Measurements from ENCODE around the gene SLC22A4. TPM values are rescaled to one million over a fixed set of nuclear protein-coding genes. Genes with fewer than 3 reads are reported as not detected.
A peak's percentile ranks its signal among the peaks of the same experiment; 100 is the strongest.

Gene SLC22A4
- polyA plus RNA-seq, 1 experiment: 19.3 TPM

- H3K4me3 ChIP-seq (ENCODE audit: low read depth, low read length): no peak overlapping the region
- TF ChIP-seq, protein P1, sequence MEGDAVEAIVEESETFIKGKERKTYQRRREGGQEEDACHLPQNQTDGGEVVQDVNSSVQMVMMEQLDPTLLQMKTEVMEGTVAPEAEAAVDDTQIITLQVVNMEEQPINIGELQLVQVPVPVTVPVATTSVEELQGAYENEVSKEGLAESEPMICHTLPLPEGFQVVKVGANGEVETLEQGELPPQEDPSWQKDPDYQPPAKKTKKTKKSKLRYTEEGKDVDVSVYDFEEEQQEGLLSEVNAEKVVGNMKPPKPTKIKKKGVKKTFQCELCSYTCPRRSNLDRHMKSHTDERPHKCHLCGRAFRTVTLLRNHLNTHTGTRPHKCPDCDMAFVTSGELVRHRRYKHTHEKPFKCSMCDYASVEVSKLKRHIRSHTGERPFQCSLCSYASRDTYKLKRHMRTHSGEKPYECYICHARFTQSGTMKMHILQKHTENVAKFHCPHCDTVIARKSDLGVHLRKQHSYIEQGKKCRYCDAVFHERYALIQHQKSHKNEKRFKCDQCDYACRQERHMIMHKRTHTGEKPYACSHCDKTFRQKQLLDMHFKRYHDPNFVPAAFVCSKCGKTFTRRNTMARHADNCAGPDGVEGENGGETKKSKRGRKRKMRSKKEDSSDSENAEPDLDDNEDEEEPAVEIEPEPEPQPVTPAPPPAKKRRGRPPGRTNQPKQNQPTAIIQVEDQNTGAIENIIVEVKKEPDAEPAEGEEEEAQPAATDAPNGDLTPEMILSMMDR (IDR thresholded peaks at IDR 0.05; ENCODE audit: insufficient read depth, low read depth, low read length): 0 out of 2 replicates have a peak, but pooled peaks have one; percentile 6
- H3K36me3 ChIP-seq (ENCODE audit: control insufficient read depth, insufficient read depth, low read length): peaks cover 7% of the 10 kb centered on the region
- POLR2A ChIA-PET: interaction anchor here (0.7 kb wide), 3 partner anchors 110 to 139 kb away, joined by 3 to 15 read pairs (median 4); no protein-coding TSS in a partner anchor
- peak; percentile 99 for DNase-seq (ENCODE audit: low read depth)
- CTCF ChIA-PET: interaction anchor here (0.6 to 13.0 kb wide), 18 partner anchors 13 to 499 kb away, joined by 3 to 255 read pairs (median 5); partner anchors contain the start of genes IRF1 and SHROOM1
- H3K27me3 ChIP-seq (ENCODE audit: control insufficient read depth, insufficient read depth, low read length): no peaks in the 10 kb centered on the region
Observed at GRCh38 chr5:132387640-132388117, 93.5 kb downstream of the SLC22A4 start.

DNA sequence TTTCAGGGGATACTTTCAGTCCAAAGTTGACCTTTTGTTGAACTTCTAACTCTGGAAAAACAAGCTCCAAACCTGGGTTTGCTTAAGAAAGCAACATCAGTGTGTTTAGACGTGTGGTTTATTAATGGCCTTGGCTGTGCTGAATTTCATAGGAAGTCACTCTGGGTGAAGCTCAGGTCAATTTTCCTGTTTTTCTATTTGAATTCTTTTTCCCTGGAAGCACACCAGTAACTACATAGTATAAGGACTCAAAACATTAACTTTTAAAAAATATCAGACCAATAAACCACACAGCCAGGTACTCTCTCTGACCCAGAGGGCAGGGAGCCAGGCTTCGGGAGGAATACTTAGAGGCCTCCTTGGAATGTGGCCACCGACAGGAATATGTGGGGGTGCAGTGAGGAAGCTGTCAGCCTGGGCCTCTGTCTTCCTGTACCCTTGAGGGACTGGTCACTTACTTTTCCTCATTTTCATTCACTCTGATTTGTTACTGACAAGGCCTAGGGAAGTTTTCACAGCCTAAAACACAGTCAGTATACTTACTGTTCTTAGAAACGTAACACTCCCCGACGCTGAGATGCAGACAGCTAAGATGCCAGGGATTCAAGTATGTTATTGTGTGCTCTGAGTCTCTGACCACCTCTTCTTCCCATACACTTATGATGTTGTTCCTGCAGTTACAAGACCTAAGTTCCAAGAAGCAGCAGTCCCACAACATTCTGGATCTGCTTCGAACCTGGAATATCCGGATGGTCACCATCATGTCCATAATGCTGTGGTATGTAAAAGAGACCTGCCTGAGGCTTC lies 94.3 kb downstream of the SLC22A4 start:
- CTCF ChIA-PET: interaction anchor here (0.6 to 13.0 kb wide), 17 partner anchors 14 to 498 kb away, joined by 3 to 255 read pairs (median 6); partner anchors contain the start of genes IRF1 and SHROOM1
- TF ChIP-seq, protein P1 (IDR thresholded peaks at IDR 0.05; ENCODE audit: insufficient read depth, low read depth, low read length): no peak
- H3K4me3 ChIP-seq (ENCODE audit: low read depth, low read length): no peak overlapping the region
- POLR2A ChIA-PET: interaction anchor here (0.6 to 1.0 kb wide), 5 partner anchors 107 to 260 kb away, joined by 3 to 15 read pairs (median 3); no protein-coding TSS in a partner anchor
- no peak for DNase-seq (ENCODE audit: low read depth)
- no peaks in the 10 kb centered on the region for H3K27me3 ChIP-seq (ENCODE audit: control insufficient read depth, insufficient read depth, low read length)
- H3K36me3 ChIP-seq (ENCODE audit: control insufficient read depth, insufficient read depth, low read length): peaks cover 7% of the 10 kb centered on the region

DNA sequence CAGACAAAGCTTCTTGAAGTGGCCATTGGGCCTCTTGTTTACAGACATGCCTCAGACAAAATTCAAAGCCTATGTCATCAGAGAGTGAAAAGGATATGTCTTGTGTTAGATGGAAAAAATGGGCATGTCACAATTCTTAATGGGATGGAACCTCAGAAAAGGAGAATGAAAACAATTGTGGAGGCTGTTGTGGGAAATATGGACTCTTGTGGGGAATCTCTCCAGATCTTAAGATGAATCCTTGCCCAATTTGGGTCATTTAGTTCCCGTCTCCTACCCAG lies 94.8 kb downstream of the SLC22A4 start:
- H3K36me3 ChIP-seq (ENCODE audit: control insufficient read depth, insufficient read depth, low read length): peaks cover 8% of the 10 kb centered on the region
- TF ChIP-seq, protein P1 (IDR thresholded peaks at IDR 0.05; ENCODE audit: insufficient read depth, low read depth, low read length): no peak
- ChIA-PET POLR2A (interaction anchor here (1.0 kb wide), 1 partner anchor 107 kb away, joined by 3 read pairs; no protein-coding TSS in a partner anchor), CTCF (interaction anchor here (1.1 to 13.0 kb wide), 7 partner anchors 22 to 431 kb away, joined by 3 to 255 read pairs (median 9); partner anchors contain the start of gene IRF1)
- no peaks in the 10 kb centered on the region for H3K27me3 ChIP-seq (ENCODE audit: control insufficient read depth, insufficient read depth, low read length)
- H3K4me3 ChIP-seq (ENCODE audit: low read depth, low read length): no peak overlapping the region
- no peak for DNase-seq (ENCODE audit: low read depth)

DNA sequence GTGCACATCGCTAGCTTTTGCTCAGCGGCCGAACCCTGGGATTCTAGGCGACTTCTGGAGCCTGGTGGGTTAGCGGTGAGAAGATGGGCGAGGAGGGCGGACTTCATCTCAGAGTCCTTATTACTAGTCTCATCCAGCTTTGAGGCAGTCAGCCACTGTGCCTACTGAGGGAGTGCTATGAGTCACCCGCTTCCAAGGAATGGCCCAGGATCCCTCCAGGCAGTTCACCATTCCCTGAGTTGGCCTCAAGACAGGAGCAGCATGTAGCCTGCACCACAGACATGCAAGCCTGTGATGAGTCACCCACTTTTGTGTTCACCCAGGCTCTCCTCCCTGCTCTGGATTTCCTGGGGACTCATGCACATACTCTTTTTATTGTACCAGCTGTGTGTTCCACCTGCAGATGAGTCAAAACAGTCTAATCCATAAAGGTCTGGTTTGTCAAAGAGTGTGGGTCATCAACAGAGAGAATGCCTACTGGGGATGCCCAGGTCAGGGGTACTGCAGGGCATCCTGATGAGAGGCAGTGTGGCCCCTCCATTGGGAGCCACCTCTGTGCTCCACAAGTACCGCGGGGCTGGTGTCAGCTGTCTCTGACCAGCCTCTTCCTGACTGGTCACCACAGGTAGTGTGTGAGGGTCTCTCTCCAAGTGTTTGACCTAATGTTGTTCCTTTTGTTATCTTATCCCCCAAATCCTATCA lies 95.5 kb downstream of the SLC22A4 start:
- peak; percentile 99 for DNase-seq (ENCODE audit: low read depth)
- Histone ChIP-seq H3K36me3 (ENCODE audit: control insufficient read depth, insufficient read depth, low read length) (peaks cover 3% of the 10 kb centered on the region; the same call in 1 of the 2 replicates), H3K4me3 (ENCODE audit: low read depth, low read length) (no peak overlapping the region), H3K27me3 (ENCODE audit: control insufficient read depth, insufficient read depth, low read length) (no peaks in the 10 kb centered on the region)
- TF ChIP-seq, protein P1 (IDR thresholded peaks at IDR 0.05; ENCODE audit: insufficient read depth, low read depth, low read length): no peak
- ChIA-PET POLR2A (no interaction called here), CTCF (interaction anchor here (0.7 to 13.0 kb wide), 10 partner anchors 18 to 151 kb away, joined by 3 to 255 read pairs (median 6); partner anchors contain the start of gene IRF1)
